Retinal pigment epithelial cell (primary cell): ENCODE measurements around the gene TTC28.

Source experiments
- DNase-seq: peaks from one replicate; pipeline ENCODE4 v3.0.0-alpha.2; 2010; ENCODE audit warnings: low read depth
- H3K4me3 ChIP-seq: 2 replicates; pipeline ENCODE4 v1.5.1; 2011; ENCODE audit warnings: mild to moderate bottlenecking, low read length, control low read depth, moderate library complexity
- CTCF ChIP-seq: conservative IDR thresholded peaks from 2 replicates; pipeline ENCODE4 v1.5.1; 2011; ENCODE audit warnings: low read depth, low read length, control low read depth, inconsistent platforms

The TTC28 gene

GRCh38 chr22:28023036-28023435 lies 656.6 kb downstream of the TTC28 start:
- DNase-seq, result no peak
- H3K4me3 ChIP-seq, result no peak overlapping the region
- TF ChIP-seq CTCF, result no peak

- no peak for DNase-seq
- TF ChIP-seq CTCF, result no peak
- H3K4me3 ChIP-seq, result no peak overlapping the region
Observed at GRCh38 chr22:28021998-28022660, 657.5 kb downstream of the TTC28 start.

- no peak for DNase-seq
- no peak overlapping the region for H3K4me3 ChIP-seq
- TF ChIP-seq CTCF, result no peak
Observed at GRCh38 chr22:28021116-28021997, 658.3 kb downstream of the TTC28 start.

- no peak for DNase-seq
- peak; percentile 95 for TF ChIP-seq CTCF
- H3K4me3 ChIP-seq, result no peak overlapping the region
Observed at GRCh38 chr22:28019881-28020861, 659.5 kb downstream of the TTC28 start.

- DNase-seq, result no peak
- TF ChIP-seq CTCF, result no peak
Observed at GRCh38 chr22:28019360-28019759, 660.3 kb downstream of the TTC28 start.

GRCh38 chr22:28018461-28018927 lies 661.1 kb downstream of the TTC28 start:
- TF ChIP-seq CTCF, result no peak
- no peak for DNase-seq
- H3K4me3 ChIP-seq, result no peak overlapping the region

More at GRCh38 chr22:28019360-28019759, 660.3 kb downstream of the TTC28 start:
- no peak overlapping the region for H3K4me3 ChIP-seq
